HepG2 (cell line): Measurements from ENCODE around the gene FMC1. TPM values are rescaled to one million over a fixed set of nuclear protein-coding genes. Genes with fewer than 3 reads are reported as not detected.

Experiments
- BRF2 ChIP-seq: sonication (generic); formaldehyde crosslinking; IDR thresholded peaks from 2 replicates; pipeline ENCODE4 v1.8.1; 2022; ENCODE audit warnings: mild to moderate bottlenecking, missing genetic modification reagents
- KAT7 ChIP-seq: IDR thresholded peaks from 2 replicates; pipeline ENCODE4 v1.6.1; 2018; ENCODE audit warnings: borderline replicate concordance, missing compliant biosample characterization
- KIAA2018 ChIP-seq: sonication (generic); formaldehyde crosslinking; IDR thresholded peaks from 2 replicates; pipeline ENCODE4 v1.5.0; 2020; ENCODE audit warnings: mild to moderate bottlenecking, missing genetic modification reagents, borderline replicate concordance
- KLF6 ChIP-seq: IDR thresholded peaks from 2 replicates; pipeline ENCODE4 v1.8.0; 2016; ENCODE audit warnings: missing biosample characterization, missing genetic modification reagents
- PHB2 ChIP-seq: fragments of 450-650 bp; IDR thresholded peaks from 2 replicates; pipeline ENCODE4 v1.6.1; 2018; ENCODE audit not compliant: partially characterized antibody
- SIN3A ChIP-seq: IDR thresholded peaks from 2 replicates; pipeline ENCODE4 v1.6.1; 2011; ENCODE audit warnings: low read depth, mild to moderate bottlenecking, control low read depth, low read length, borderline replicate concordance
- SUZ12 ChIP-seq: fragments of 150-350 bp; IDR thresholded peaks from 2 replicates; pipeline ENCODE4 v1.6.1; 2014; ENCODE audit warnings: low read depth, low read length
- ZBTB7A ChIP-seq: sonication (generic); formaldehyde crosslinking; IDR thresholded peaks from 2 replicates; pipeline ENCODE4 v1.8.0; 2022; ENCODE audit warnings: mild to moderate bottlenecking, missing genetic modification reagents
- ZKSCAN1 ChIP-seq: fragments of 150-350 bp; IDR thresholded peaks from 2 replicates; pipeline ENCODE4 v1.6.1; 2014; ENCODE audit warnings: low read length
- ZNF18 ChIP-seq: sonication (generic); formaldehyde crosslinking; IDR thresholded peaks from 2 replicates; pipeline ENCODE4 v1.8.0; 2022; ENCODE audit warnings: mild to moderate bottlenecking, missing genetic modification reagents; ENCODE audit not compliant: insufficient replicate concordance
- ZNF354B ChIP-seq: sonication (generic); formaldehyde crosslinking; IDR thresholded peaks from 2 replicates; pipeline ENCODE4 v1.8.0; 2022; ENCODE audit warnings: mild to moderate bottlenecking, missing genetic modification reagents
- ZNF567 ChIP-seq: sonication (generic); formaldehyde crosslinking; IDR thresholded peaks from 2 replicates; pipeline ENCODE4 v1.8.1; 2023; ENCODE audit warnings: mild to moderate bottlenecking, missing genetic modification reagents, borderline replicate concordance
- ZNF589 ChIP-seq: sonication (generic); formaldehyde crosslinking; conservative IDR thresholded peaks from 2 replicates; pipeline ENCODE4 v1.8.0; 2022; ENCODE audit warnings: mild to moderate bottlenecking, moderate library complexity, missing genetic modification reagents
- ZNF614 ChIP-seq: IDR thresholded peaks from 2 replicates; pipeline ENCODE4 v1.6.1; 2018; ENCODE audit warnings: missing biosample characterization, missing genetic modification reagents, inconsistent platforms, borderline replicate concordance
- ZNF678 ChIP-seq: sonication (generic); formaldehyde crosslinking; IDR thresholded peaks from 2 replicates; pipeline ENCODE4 v1.4.0; 2020; ENCODE audit warnings: mild to moderate bottlenecking, missing genetic modification reagents
- ZNF883 ChIP-seq: sonication (generic); formaldehyde crosslinking; IDR thresholded peaks from 2 replicates; pipeline ENCODE4 v1.5.1; 2020; ENCODE audit warnings: mild to moderate bottlenecking, missing genetic modification reagents; ENCODE audit errors: not compliant biosample characterization
- polyA plus RNA-seq, 8 experiments: library from polyadenylated mRNA; depleted of rRNA in 3 of 8; stranded (reverse) in 7 of 8; unstranded in 1 of 8; fragments of >200 nt; fragmentation: Illumina TruSeq in 4 of 8; extraction: Trizol in 4 of 8; gene quantifications; 2 replicates each; pipeline versions ENCODE4 v1.2.1 to v1.2.3, GENCODE V29; 2011 to 2016; ENCODE audit warnings: low read depth in 4 of 8, missing spikeins in 1 of 8, mixed read lengths in 1 of 8; ENCODE audit not compliant: insufficient read depth in 1 of 8
- total RNA-seq, 5 experiments: library from RNA; depleted of rRNA; stranded (reverse); fragments of >200 nt; fragmentation: Illumina TruSeq; extraction: Trizol; gene quantifications; 2 replicates each; pipeline ENCODE4 v1.2.3, GENCODE V29; 2016; ENCODE audit warnings: low read depth in 1 of 5

Gene FMC1
- total and polyA plus RNA-seq, 2 of the 13 experiments (the other 11 are each of a cell fraction or from before 2014, with no cell fraction given): 39.2 to 50.7 TPM

- TF ChIP-seq BRF2 (CRISPR knock-in tag) (peak; percentile 81), ZNF614 (peak; percentile 49; the same call in 1 of the 2 replicates), ZNF883 (CRISPR knock-in tag) (peak; percentile 82), ZNF678 (CRISPR knock-in tag) (0 out of 2 replicates have a peak, but pooled peaks have one; percentile 65), KIAA2018 (peak; percentile 89; the same call in 1 of the 2 replicates), ZKSCAN1 (no peak), SIN3A (peak; percentile 85; the same call in 1 of the 2 replicates), KLF6 (no peak), ZNF354B (no peak; the same call in 1 of the 2 replicates), KAT7 (CRISPR knock-in tag) (no peak), ZNF18 (CRISPR knock-in tag) (peak; percentile 48), ZNF589 (peak; percentile 75; the same call in 1 of the 2 replicates), ZBTB7A (no peak), SUZ12 (no peak), ZNF567 (CRISPR knock-in tag) (no peak; the same call in 1 of the 2 replicates), PHB2 (no peak)
Observed at GRCh38 chr7:139359366-139360209, 18.5 kb downstream of the FMC1 start, which contains the start of gene LUC7L2 (continued).
